ENCODE results near the gene TBC1D8. TPM values are rescaled to one million over a fixed set of nuclear protein-coding genes. Genes with fewer than 3 reads are reported as not detected.

TBC1D8 gene
- total and polyA plus RNA-seq, 2 experiments from 2014 or later = 18.0 to 36.9 TPM

- ATAC-seq (no peak), DNase-seq (ENCODE audit: low spot score) (no peak)
- no peak overlapping the region for H3K4me2 ChIP-seq
- H3K27ac ChIP-seq (ENCODE audit: low read depth) = no peak overlapping the region
- Mint-ChIP-seq H3K36me3 (ENCODE audit: low read depth) (peaks cover 17% of the 10 kb centered on the region), H3K4me3 (no peak overlapping the region), H3K4me1 (peaks cover 23% of the 10 kb centered on the region), H3K9me3 (no peaks in the 10 kb centered on the region), H3K27me3 (ENCODE audit: insufficient read depth, low read depth, poor library complexity) (peaks cover 8% of the 10 kb centered on the region), H3K27ac (no peak overlapping the region)
- no peaks in the 10 kb centered on the region for H3K4me1 ChIP-seq (ENCODE audit: insufficient read depth)
- peaks cover 18% of the 10 kb centered on the region for H4K20me1 ChIP-seq (replicated peaks; ENCODE audit: insufficient read depth)
- TF ChIP-seq POLR2AphosphoS5 (IDR thresholded peaks at IDR 0.05; ENCODE audit: low read depth) (no peak), REST (IDR thresholded peaks at IDR 0.05; ENCODE audit: unreplicated experiment) (no peak), EZH2 (IDR thresholded peaks at IDR 0.05; ENCODE audit: low read depth, unreplicated experiment) (no peak), ETS1 (IDR thresholded peaks at IDR 0.05) (no peak), JUNB (IDR thresholded peaks at IDR 0.05; ENCODE audit: unreplicated experiment) (no peak), ZNF331 (CRISPR knock-in tag; IDR thresholded peaks at IDR 0.05; ENCODE audit: low read depth) (no peak), STAT1 (IDR thresholded peaks at IDR 0.05; ENCODE audit: unreplicated experiment) (no peak), EZH2phosphoT487 (IDR thresholded peaks at IDR 0.05; ENCODE audit: unreplicated experiment) (no peak), CREB1 (CRISPR knock-in tag; IDR thresholded peaks at IDR 0.05; ENCODE audit: low read depth) (no peak)
- TF ChIP-seq, protein P1, sequence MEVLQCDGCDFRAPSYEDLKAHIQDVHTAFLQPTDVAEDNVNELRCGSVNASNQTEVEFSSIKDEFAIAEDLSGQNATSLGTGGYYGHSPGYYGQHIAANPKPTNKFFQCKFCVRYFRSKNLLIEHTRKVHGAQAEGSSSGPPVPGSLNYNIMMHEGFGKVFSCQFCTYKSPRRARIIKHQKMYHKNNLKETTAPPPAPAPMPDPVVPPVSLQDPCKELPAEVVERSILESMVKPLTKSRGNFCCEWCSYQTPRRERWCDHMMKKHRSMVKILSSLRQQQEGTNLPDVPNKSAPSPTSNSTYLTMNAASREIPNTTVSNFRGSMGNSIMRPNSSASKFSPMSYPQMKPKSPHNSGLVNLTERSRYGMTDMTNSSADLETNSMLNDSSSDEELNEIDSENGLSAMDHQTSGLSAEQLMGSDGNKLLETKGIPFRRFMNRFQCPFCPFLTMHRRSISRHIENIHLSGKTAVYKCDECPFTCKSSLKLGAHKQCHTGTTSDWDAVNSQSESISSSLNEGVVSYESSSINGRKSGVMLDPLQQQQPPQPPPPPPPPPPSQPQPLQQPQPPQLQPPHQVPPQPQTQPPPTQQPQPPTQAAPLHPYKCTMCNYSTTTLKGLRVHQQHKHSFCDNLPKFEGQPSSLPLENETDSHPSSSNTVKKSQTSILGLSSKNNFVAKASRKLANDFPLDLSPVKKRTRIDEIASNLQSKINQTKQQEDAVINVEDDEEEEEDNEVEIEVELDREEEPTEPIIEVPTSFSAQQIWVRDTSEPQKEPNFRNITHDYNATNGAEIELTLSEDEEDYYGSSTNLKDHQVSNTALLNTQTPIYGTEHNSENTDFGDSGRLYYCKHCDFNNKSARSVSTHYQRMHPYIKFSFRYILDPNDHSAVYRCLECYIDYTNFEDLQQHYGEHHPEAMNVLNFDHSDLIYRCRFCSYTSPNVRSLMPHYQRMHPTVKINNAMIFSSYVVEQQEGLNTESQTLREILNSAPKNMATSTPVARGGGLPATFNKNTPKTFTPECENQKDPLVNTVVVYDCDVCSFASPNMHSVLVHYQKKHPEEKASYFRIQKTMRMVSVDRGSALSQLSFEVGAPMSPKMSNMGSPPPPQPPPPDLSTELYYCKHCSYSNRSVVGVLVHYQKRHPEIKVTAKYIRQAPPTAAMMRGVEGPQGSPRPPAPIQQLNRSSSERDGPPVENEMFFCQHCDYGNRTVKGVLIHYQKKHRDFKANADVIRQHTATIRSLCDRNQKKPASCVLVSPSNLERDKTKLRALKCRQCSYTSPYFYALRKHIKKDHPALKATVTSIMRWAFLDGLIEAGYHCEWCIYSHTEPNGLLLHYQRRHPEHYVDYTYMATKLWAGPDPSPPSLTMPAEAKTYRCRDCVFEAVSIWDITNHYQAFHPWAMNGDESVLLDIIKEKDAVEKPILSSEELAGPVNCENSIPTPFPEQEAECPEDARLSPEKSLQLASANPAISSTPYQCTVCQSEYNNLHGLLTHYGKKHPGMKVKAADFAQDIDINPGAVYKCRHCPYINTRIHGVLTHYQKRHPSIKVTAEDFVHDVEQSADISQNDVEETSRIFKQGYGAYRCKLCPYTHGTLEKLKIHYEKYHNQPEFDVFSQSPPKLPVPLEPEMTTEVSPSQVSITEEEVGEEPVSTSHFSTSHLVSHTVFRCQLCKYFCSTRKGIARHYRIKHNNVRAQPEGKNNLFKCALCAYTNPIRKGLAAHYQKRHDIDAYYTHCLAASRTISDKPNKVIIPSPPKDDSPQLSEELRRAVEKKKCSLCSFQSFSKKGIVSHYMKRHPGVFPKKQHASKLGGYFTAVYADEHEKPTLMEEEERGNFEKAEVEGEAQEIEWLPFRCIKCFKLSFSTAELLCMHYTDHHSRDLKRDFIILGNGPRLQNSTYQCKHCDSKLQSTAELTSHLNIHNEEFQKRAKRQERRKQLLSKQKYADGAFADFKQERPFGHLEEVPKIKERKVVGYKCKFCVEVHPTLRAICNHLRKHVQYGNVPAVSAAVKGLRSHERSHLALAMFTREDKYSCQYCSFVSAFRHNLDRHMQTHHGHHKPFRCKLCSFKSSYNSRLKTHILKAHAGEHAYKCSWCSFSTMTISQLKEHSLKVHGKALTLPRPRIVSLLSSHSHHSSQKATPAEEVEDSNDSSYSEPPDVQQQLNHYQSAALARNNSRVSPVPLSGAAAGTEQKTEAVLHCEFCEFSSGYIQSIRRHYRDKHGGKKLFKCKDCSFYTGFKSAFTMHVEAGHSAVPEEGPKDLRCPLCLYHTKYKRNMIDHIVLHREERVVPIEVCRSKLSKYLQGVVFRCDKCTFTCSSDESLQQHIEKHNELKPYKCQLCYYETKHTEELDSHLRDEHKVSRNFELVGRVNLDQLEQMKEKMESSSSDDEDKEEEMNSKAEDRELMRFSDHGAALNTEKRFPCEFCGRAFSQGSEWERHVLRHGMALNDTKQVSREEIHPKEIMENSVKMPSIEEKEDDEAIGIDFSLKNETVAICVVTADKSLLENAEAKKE (CRISPR knock-in tag; IDR thresholded peaks at IDR 0.05) = no peak
- TF ChIP-seq, protein P2, sequence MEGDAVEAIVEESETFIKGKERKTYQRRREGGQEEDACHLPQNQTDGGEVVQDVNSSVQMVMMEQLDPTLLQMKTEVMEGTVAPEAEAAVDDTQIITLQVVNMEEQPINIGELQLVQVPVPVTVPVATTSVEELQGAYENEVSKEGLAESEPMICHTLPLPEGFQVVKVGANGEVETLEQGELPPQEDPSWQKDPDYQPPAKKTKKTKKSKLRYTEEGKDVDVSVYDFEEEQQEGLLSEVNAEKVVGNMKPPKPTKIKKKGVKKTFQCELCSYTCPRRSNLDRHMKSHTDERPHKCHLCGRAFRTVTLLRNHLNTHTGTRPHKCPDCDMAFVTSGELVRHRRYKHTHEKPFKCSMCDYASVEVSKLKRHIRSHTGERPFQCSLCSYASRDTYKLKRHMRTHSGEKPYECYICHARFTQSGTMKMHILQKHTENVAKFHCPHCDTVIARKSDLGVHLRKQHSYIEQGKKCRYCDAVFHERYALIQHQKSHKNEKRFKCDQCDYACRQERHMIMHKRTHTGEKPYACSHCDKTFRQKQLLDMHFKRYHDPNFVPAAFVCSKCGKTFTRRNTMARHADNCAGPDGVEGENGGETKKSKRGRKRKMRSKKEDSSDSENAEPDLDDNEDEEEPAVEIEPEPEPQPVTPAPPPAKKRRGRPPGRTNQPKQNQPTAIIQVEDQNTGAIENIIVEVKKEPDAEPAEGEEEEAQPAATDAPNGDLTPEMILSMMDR (conservative IDR thresholded peaks at IDR 0.05; ENCODE audit: low read depth in 2 of 2) = no peak
- H2AFZ ChIP-seq = no peak overlapping the region
- no peaks in the 10 kb centered on the region for H3F3A ChIP-seq (replicated peaks; ENCODE audit: low read depth)
- no peaks in the 10 kb centered on the region for H3K36me3 ChIP-seq (ENCODE audit: insufficient read depth)
- H3K9me2 ChIP-seq (ENCODE audit: insufficient read depth) = no peaks in the 10 kb centered on the region
- H3K79me2 ChIP-seq (replicated peaks; ENCODE audit: insufficient read depth) = peaks cover 21% of the 10 kb centered on the region
- no peak overlapping the region for H3K4me3 ChIP-seq
- no peaks in the 10 kb centered on the region for H3K27me3 ChIP-seq (ENCODE audit: insufficient read depth)
Observed at GRCh38 chr2:101063352-101064124, 87.6 kb downstream of the TBC1D8 start.

All from GM23338 (cell line).